T-helper 17 cell (primary cell): ENCODE measurements around the gene HERPUD1. TPM values are rescaled to one million over a fixed set of nuclear protein-coding genes. Genes with fewer than 3 reads are reported as not detected.
"Not testable (repeated sequence)": the region's sequence is repeated elsewhere in the genome, so short reads cannot be mapped to it uniquely, and the experiment has no call there.

ENCODE experiments used
- ATAC-seq: fragments of 150-1000 bp; cut with Tn5 transposase; 2 replicates; pipeline ENCODE4 v1.10.0; 2021; ENCODE audit warnings: mild to moderate bottlenecking, moderate library complexity
- DNase-seq, 3 donors: peaks; one replicate each; pipeline versions ENCODE4 v3.0.0 to v3.0.0-alpha.2; 2020 to 2021
- H3K9me3 ChIP-seq: one replicate; pipeline ENCODE4 v1.7.0; 2013; ENCODE audit warnings: low read length, mild to moderate bottlenecking; ENCODE audit not compliant: control insufficient read depth, poor library complexity, severe bottlenecking
- H3K27ac Mint-ChIP-seq: one replicate; pipeline ENCODE4 v1.8.0; 2022; ENCODE audit warnings: mild to moderate bottlenecking, moderate library complexity, mixed read lengths
- H3K27me3 Mint-ChIP-seq: one replicate; pipeline ENCODE4 v1.8.0; 2022; ENCODE audit warnings: mixed read lengths
- H3K36me3 Mint-ChIP-seq: one replicate; pipeline ENCODE4 v1.8.0; 2022; ENCODE audit warnings: low read depth, mixed read lengths
- H3K4me1 Mint-ChIP-seq: one replicate; pipeline ENCODE4 v1.8.0; 2022; ENCODE audit warnings: mild to moderate bottlenecking, mixed read lengths
- H3K4me3 Mint-ChIP-seq: one replicate; pipeline ENCODE4 v1.8.0; 2022; ENCODE audit warnings: mild to moderate bottlenecking, moderate library complexity, mixed read lengths
- total RNA-seq, 4 donors: library from RNA in 2 of 4; stranded (reverse) in 2 of 4; gene quantifications; one replicate each; pipeline ENCODE4 v1.2.3 and lab custom pipeline; 2022 to 2026

HERPUD1 gene
- total RNA-seq, 2 donors from 2014 or later, result 225 to 255 TPM

DNA sequence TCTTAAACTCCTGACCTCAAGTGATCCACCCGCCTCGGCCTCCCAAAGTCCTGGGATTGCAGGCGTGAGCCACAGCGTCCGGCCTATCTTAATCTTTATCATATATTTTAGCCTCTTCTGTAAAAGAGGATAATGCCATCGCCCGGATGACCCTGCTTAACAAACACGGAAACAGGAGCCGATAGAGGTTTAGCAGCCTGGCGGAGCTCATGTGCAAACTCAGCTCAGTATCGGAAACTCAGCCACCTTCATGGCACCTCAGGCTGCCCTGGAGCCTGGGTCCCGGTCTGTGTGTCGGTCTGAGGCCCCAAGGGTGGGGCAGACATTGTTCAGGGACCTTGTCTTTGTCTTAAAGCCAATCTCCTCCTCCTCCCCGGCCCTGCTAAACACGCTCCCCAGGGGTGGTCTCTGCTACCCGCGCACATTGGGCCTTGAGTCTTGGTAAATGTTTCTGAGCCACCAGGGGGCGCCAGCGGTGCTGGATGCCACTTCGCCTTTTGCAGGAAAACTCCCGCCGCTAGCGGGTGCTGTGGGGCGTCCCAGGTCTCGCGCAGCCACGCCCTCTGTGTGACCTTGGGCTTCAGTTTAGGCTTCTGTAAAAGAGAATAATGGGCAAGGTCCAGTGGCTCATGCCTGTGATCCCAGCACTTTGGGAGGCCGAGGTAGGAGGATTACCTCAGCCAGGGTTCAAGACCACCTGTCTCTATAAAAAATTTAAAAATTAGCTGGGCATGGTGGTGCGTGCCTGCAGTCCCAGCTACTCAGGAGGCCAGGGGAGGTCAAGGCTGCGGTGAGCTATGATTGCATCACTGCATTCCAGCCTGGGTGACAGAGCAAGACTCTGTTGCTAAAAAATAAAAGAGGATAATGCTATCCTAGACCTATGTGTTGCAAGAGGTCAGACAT, 32.6 kb downstream of the HERPUD1 start:
- Mint-ChIP-seq H3K27me3 (no peaks in the 10 kb centered on the region), H3K4me3 (peak overlapping the region; percentile 66)

DNA sequence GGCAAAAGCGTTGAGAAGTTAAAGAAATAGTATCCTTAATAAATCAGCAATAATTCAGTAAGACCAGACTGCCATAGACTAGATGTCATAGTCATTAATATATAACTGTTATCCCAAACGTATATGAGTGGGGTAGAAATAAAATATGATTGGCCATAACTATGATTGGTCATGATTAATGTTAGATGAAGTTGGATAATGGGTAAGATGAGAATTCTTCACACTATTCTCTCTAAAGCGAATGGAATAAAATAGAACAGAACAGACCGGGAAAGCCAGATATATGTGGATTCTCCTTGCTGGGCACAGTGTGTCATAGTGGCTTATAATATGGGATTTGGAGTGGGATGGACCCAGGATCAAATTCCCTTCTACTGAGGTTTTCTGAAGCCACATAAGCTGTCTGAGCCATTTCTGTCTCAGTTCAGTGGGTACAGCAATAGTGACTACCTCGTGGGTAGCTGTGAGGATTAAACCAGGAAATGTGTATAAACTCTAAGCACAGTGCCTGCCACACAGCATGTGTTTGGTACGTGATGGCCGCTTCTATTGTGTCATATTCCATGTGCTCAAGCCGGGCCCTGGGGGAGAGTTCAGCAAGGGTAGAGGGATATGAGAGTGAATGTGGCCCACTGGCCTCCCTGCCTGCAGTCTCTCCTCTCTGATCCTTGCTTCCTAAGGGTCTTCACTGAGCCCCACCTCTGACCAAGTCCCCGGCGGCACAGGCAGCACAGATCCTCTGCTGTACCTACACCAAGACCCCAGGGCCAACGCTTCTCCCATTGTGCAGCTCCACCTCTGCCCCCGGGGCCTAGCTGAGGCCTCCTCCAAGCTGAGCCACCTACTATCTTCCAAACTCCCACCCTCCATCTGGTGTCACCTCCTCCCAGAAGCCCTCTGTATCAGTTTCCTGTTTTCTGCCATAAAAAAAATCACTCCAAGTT, 33.5 kb downstream of the HERPUD1 start:
- H3K9me3 ChIP-seq, result no peaks in the 10 kb centered on the region
- Mint-ChIP-seq H3K27me3 (no peaks in the 10 kb centered on the region), H3K27ac (peak overlapping the region; percentile 88), H3K36me3 (no peaks in the 10 kb centered on the region), H3K4me1 (peaks cover 29% of the 10 kb centered on the region), H3K4me3 (no peak overlapping the region)
- ATAC-seq (no peak), DNase-seq (no peak)

More for the DNA sequence above, 32.6 kb downstream of the HERPUD1 start:
- H3K9me3 ChIP-seq, result no peaks in the 10 kb centered on the region
- ATAC-seq, result peak; percentile 97
- peak; percentile 85 to 95 (median 95) for DNase-seq
- Mint-ChIP-seq H3K36me3 (no peaks in the 10 kb centered on the region), H3K27ac (peak overlapping the region; percentile 88), H3K4me1 (peaks cover 28% of the 10 kb centered on the region)

- H3K36me3 Mint-ChIP-seq, result no peaks in the 10 kb centered on the region
- H3K9me3 ChIP-seq, result no peaks in the 10 kb centered on the region
- H3K27ac Mint-ChIP-seq, result no peak overlapping the region
- H3K27me3 Mint-ChIP-seq, result no peaks in the 10 kb centered on the region
- ATAC-seq (no peak), DNase-seq (no peak)
- no peak overlapping the region for H3K4me3 Mint-ChIP-seq
- peaks cover 32% of the 10 kb centered on the region for H3K4me1 Mint-ChIP-seq
Observed at GRCh38 chr16:56966093-56966475, 34.1 kb downstream of the HERPUD1 start.

DNA sequence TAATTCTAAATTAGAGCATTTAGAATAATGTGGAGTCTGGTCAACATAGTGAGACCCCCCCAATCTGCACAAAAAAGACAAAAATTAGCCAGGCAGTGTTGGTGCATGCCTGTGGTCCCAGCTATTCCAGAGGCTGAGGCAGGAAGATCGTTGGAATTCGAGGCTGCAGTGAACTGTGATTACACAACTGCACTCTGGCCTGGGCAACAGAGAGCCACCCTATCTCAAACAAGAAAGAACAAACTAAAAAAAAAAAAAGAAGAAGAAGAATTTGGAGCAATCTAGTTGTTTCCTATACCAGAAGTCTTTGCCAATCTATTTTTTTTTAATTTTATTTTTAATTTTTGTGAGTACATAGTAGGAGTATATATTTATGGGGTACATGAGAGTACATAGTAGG, 35.8 kb downstream of the HERPUD1 start:
- no peak for ATAC-seq
- no peaks in the 10 kb centered on the region for H3K9me3 ChIP-seq
- Mint-ChIP-seq H3K36me3 (no peaks in the 10 kb centered on the region), H3K27ac (peak overlapping the region; percentile 45), H3K4me3 (no peak overlapping the region), H3K4me1 (peaks cover 37% of the 10 kb centered on the region), H3K27me3 (no peaks in the 10 kb centered on the region)
- no peak for DNase-seq

DNA sequence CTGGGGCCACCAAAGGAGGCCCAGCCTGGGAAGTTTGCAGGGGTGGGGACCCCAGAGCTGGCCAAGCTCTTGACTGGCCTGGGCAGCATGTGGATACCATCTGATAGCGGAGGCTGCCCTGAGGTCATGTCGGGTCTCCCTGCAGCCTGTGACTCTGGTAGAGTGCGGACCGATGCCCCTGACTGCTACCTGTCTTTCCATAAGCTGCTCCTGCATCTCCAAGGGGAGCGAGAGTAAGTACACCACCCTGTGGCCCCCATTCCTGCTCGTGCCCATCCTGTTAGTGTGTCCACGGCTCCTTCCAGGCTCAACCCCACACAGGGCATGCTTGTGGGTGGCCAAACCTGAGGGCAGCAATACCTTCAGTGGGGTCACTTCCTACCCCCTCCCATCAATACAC, 37.8 kb downstream of the HERPUD1 start:
- peak overlapping the region; percentile 93 for H3K27ac Mint-ChIP-seq
- H3K4me1 Mint-ChIP-seq, result peaks cover 41% of the 10 kb centered on the region
- no peak for ATAC-seq

GRCh38 chr16:56970934-56971767, 39.2 kb downstream of the HERPUD1 start:
- Mint-ChIP-seq H3K36me3 (no peaks in the 10 kb centered on the region), H3K27ac (peak overlapping the region; percentile 93), H3K4me1 (peaks cover 38% of the 10 kb centered on the region), H3K27me3 (no peaks in the 10 kb centered on the region), H3K4me3 (no peak overlapping the region)
- ATAC-seq (peak; percentile 94), DNase-seq (peak in 2 of 3 donors; percentile 39 to 45)
- H3K9me3 ChIP-seq, result no peaks in the 10 kb centered on the region

More for the DNA sequence above, 37.8 kb downstream of the HERPUD1 start:
- no peak for DNase-seq
- H3K4me3 Mint-ChIP-seq, result no peak overlapping the region
- no peaks in the 10 kb centered on the region for H3K27me3 Mint-ChIP-seq
- no peaks in the 10 kb centered on the region for H3K9me3 ChIP-seq
- H3K36me3 Mint-ChIP-seq, result no peaks in the 10 kb centered on the region

- H3K9me3 ChIP-seq, result no peaks in the 10 kb centered on the region
- Mint-ChIP-seq H3K4me3 (no peak overlapping the region), H3K27me3 (no peaks in the 10 kb centered on the region), H3K36me3 (no peaks in the 10 kb centered on the region), H3K27ac (peak overlapping the region; percentile 93), H3K4me1 (peaks cover 40% of the 10 kb centered on the region)
- ATAC-seq (no peak), DNase-seq (no peak)
Observed at GRCh38 chr16:56971768-56972043, 39.8 kb downstream of the HERPUD1 start.

- ATAC-seq (no peak), DNase-seq (no peak)
- no peaks in the 10 kb centered on the region for H3K27me3 Mint-ChIP-seq
- peak overlapping the region; percentile 93 for H3K27ac Mint-ChIP-seq
- H3K4me3 Mint-ChIP-seq, result no peak overlapping the region
- H3K36me3 Mint-ChIP-seq, result no peaks in the 10 kb centered on the region
- peaks cover 46% of the 10 kb centered on the region for H3K4me1 Mint-ChIP-seq
- H3K9me3 ChIP-seq, result no peaks in the 10 kb centered on the region
Observed at GRCh38 chr16:56972403-56973293, 40.7 kb downstream of the HERPUD1 start.

DNA sequence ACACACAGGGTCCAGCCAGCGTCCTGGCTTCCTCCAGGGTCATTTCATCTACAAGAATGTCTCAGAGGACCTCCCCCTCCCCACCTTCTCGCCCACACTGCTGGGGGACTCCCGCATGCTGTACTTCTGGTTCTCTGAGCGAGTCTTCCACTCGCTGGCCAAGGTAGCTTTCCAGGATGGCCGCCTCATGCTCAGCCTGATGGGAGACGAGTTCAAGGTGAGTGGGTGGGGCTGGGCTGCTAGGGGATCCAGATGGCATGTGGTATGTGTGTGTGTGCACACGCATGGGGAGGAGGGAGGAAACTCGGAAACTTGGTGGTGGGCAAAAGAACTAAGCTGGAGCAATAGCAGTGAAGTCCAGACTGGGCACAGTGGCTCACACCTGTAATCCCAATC, 41.4 kb downstream of the HERPUD1 start:
- Mint-ChIP-seq H3K4me3 (no peak overlapping the region), H3K27me3 (no peaks in the 10 kb centered on the region), H3K36me3 (no peaks in the 10 kb centered on the region), H3K27ac (peak overlapping the region; percentile 93), H3K4me1 (peaks cover 47% of the 10 kb centered on the region)
- DNase-seq, result no peak
- no peak for ATAC-seq
- no peaks in the 10 kb centered on the region for H3K9me3 ChIP-seq

DNA sequence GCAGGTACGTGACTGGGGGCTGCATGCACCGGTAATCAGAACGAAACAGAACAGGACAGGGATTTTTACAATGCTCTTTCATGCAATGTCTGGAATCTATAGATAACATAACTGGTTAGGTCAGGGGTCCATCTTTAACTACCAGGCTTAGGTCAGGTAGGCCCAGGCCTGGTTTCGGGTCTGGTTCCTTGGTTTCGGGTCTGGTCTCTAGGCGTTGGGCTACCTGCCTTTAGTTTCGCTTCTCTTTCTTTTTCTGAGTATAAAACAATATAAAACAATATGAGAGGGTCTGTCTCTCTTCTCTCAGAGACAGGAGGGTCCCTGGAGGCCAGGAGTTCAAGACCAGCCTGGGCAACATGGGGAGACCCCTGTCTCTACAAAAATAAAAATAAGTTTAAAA, 42.0 kb downstream of the HERPUD1 start:
- H3K4me3 Mint-ChIP-seq, H3K27me3 Mint-ChIP-seq, DNase-seq, H3K36me3 Mint-ChIP-seq, H3K9me3 ChIP-seq, ATAC-seq: not testable (repeated sequence)
- Mint-ChIP-seq H3K27ac (peak overlapping the region; percentile 93), H3K4me1 (peaks cover 43% of the 10 kb centered on the region)

GRCh38 chr16:56974549-56975300, 42.8 kb downstream of the HERPUD1 start:
- no peaks in the 10 kb centered on the region for H3K9me3 ChIP-seq
- Mint-ChIP-seq H3K4me1 (peaks cover 39% of the 10 kb centered on the region), H3K4me3 (no peak overlapping the region), H3K27me3 (no peaks in the 10 kb centered on the region), H3K27ac (peak overlapping the region; percentile 93), H3K36me3 (no peaks in the 10 kb centered on the region)
- DNase-seq (no peak), ATAC-seq (no peak)
